ENCODE data around the gene MDH2. TPM values are rescaled to one million over a fixed set of nuclear protein-coding genes. Genes with fewer than 3 reads are reported as not detected.
A peak's percentile ranks its signal among the peaks of the same experiment; 100 is the strongest.
"Not testable (repeated sequence)": the region's sequence is repeated elsewhere in the genome, so short reads cannot be mapped to it uniquely, and the experiment has no call there.

MDH2 gene
- polyA plus RNA-seq (2013) = 96.6 TPM

GRCh38 chr7:76047811-76048667 is at the start of gene MDH2, which contains the start of gene STYXL1:
Gene MDH2 (plus strand): TSS chr7:76048106. CDS start chr7:76048161, 55 bp downstream.
Gene STYXL1 (minus strand): TSS chr7:76048000. CDS start chr7:76030523, 17,477 bp downstream.
- peak within 1 kb of the TSS; percentile 95 to 96 for H3K27ac ChIP-seq (ENCODE audit: insufficient read depth in 1 of 2, low read depth in 1 of 2, low read length in 2 of 2, poor library complexity in 1 of 2, severe bottlenecking in 2 of 2)
- no peaks in the 10 kb centered on the region for H3K9me3 ChIP-seq (ENCODE audit: control extremely low read depth in 1 of 5, control insufficient read depth in 4 of 5, insufficient read depth in 2 of 5, low read depth in 1 of 5, low read length in 4 of 5)
- peaks cover 4 to 23% (median 16%) of the 10 kb centered on the region in 4 experiments for H3K4me1 ChIP-seq (ENCODE audit: control extremely low read depth in 1 of 4, control insufficient read depth in 4 of 4, insufficient read depth in 4 of 4, low read length in 3 of 4)
- H3K4me3 ChIP-seq (ENCODE audit: control insufficient read depth in 1 of 7, extremely low read depth in 1 of 7, insufficient read depth in 4 of 7, low read depth in 2 of 7, low read length in 6 of 7) = peak within 1 kb of the TSS; percentile 79 to 99 (median 97)
- WGBS (ENCODE audit: insufficient coverage) = 0% methylated on average over 50 of the region's 58 CpGs
- CTCF ChIA-PET = interaction anchor here (0.7 to 1.4 kb wide), 7 partner anchors 9 to 268 kb away, joined by 3 to 4 read pairs (median 3); no protein-coding TSS in a partner anchor
- peak; percentile 91 to 94 (median 94) for DNase-seq
- H3K27me3 ChIP-seq (replicated peaks in 2 of 5; ENCODE audit: control insufficient read depth in 4 of 5, insufficient read depth in 5 of 5, low read length in 4 of 5) = no peaks in the 10 kb centered on the region
- POLR2A ChIA-PET = interaction anchor here (1.2 kb wide), 1 partner anchor 214 kb away, joined by 3 read pairs; no protein-coding TSS in a partner anchor
- peaks cover 4 to 18% (median 8%) of the 10 kb centered on the region in 4 experiments for H3K36me3 ChIP-seq (ENCODE audit: control insufficient read depth in 4 of 4, insufficient read depth in 4 of 4, low read length in 3 of 4)

GRCh38 chr7:76000566-76000965 is 47.3 kb upstream of the MDH2 start:
- POLR2A ChIA-PET = no interaction called here
- 100% methylated on average over 9 of the region's 11 CpGs for WGBS (ENCODE audit: insufficient coverage)

GRCh38 chr7:76002139-76002538 is 45.8 kb upstream of the MDH2 start:
- WGBS (ENCODE audit: insufficient coverage) = 79% methylated on average over 5 of the region's 6 CpGs

More at GRCh38 chr7:76000566-76000965, 47.3 kb upstream of the MDH2 start:
- CTCF ChIA-PET = interaction anchor here (1.0 kb wide), 1 partner anchor 20 kb away, joined by 6 read pairs; no protein-coding TSS in a partner anchor
- H3K27ac ChIP-seq (ENCODE audit: insufficient read depth in 1 of 2, low read depth in 1 of 2, low read length in 2 of 2, poor library complexity in 1 of 2, severe bottlenecking in 2 of 2) = no peak overlapping the region
- peaks cover 0 to 10% (median 0%) of the 10 kb centered on the region in 4 experiments for H3K4me1 ChIP-seq (ENCODE audit: control extremely low read depth in 1 of 4, control insufficient read depth in 4 of 4, insufficient read depth in 4 of 4, low read length in 3 of 4)
- H3K4me3 ChIP-seq (ENCODE audit: control insufficient read depth in 1 of 7, extremely low read depth in 1 of 7, insufficient read depth in 4 of 7, low read depth in 2 of 7, low read length in 6 of 7) = no peak overlapping the region
- H3K27me3 ChIP-seq (replicated peaks in 2 of 5; ENCODE audit: control insufficient read depth in 4 of 5, insufficient read depth in 5 of 5, low read length in 4 of 5) = peaks cover 0 to 10% (median 0%) of the 10 kb centered on the region in 5 experiments
- H3K36me3 ChIP-seq (ENCODE audit: control insufficient read depth in 4 of 4, insufficient read depth in 4 of 4, low read length in 3 of 4) = peaks cover 7 to 50% (median 30%) of the 10 kb centered on the region in 4 experiments
- DNase-seq = no peak
- no peaks in the 10 kb centered on the region for H3K9me3 ChIP-seq (ENCODE audit: control extremely low read depth in 1 of 5, control insufficient read depth in 4 of 5, insufficient read depth in 2 of 5, low read depth in 1 of 5, low read length in 4 of 5)

GRCh38 chr7:76002822-76003221 is 45.1 kb upstream of the MDH2 start:
- no peak for DNase-seq
- peaks cover 4 to 44% (median 25%) of the 10 kb centered on the region in 4 experiments for H3K36me3 ChIP-seq (ENCODE audit: control insufficient read depth in 4 of 4, insufficient read depth in 4 of 4, low read length in 3 of 4)
- 94% methylated on average over 2 of the region's 3 CpGs for WGBS (ENCODE audit: insufficient coverage)
- ChIA-PET CTCF (interaction anchor here (0.9 to 2.3 kb wide), 2 partner anchors 10 to 17 kb away, joined by 3 to 7 read pairs; no protein-coding TSS in a partner anchor), POLR2A (interaction anchor here (0.6 kb wide), 1 partner anchor 208 kb away, joined by 3 read pairs; no protein-coding TSS in a partner anchor)
- no peak overlapping the region for H3K4me3 ChIP-seq (ENCODE audit: control insufficient read depth in 1 of 7, extremely low read depth in 1 of 7, insufficient read depth in 4 of 7, low read depth in 2 of 7, low read length in 6 of 7)
- H3K27ac ChIP-seq (ENCODE audit: insufficient read depth in 1 of 2, low read depth in 1 of 2, low read length in 2 of 2, poor library complexity in 1 of 2, severe bottlenecking in 2 of 2) = no peak overlapping the region
- H3K27me3 ChIP-seq (replicated peaks in 2 of 5; ENCODE audit: control insufficient read depth in 4 of 5, insufficient read depth in 5 of 5, low read length in 4 of 5) = peaks cover 0 to 23% (median 0%) of the 10 kb centered on the region in 5 experiments
- H3K9me3 ChIP-seq (ENCODE audit: control extremely low read depth in 1 of 5, control insufficient read depth in 4 of 5, insufficient read depth in 2 of 5, low read depth in 1 of 5, low read length in 4 of 5) = no peaks in the 10 kb centered on the region
- no peaks in the 10 kb centered on the region for H3K4me1 ChIP-seq (ENCODE audit: control extremely low read depth in 1 of 4, control insufficient read depth in 4 of 4, insufficient read depth in 4 of 4, low read length in 3 of 4)

More at GRCh38 chr7:76002139-76002538, 45.8 kb upstream of the MDH2 start:
- Histone ChIP-seq H3K27ac (ENCODE audit: insufficient read depth in 1 of 2, low read depth in 1 of 2, low read length in 2 of 2, poor library complexity in 1 of 2, severe bottlenecking in 2 of 2) (no peak overlapping the region), H3K4me3 (ENCODE audit: control insufficient read depth in 1 of 7, extremely low read depth in 1 of 7, insufficient read depth in 4 of 7, low read depth in 2 of 7, low read length in 6 of 7) (no peak overlapping the region), H3K27me3 (replicated peaks in 2 of 5; ENCODE audit: control insufficient read depth in 4 of 5, insufficient read depth in 5 of 5, low read length in 4 of 5) (peaks cover 0 to 18% (median 0%) of the 10 kb centered on the region in 5 experiments), H3K36me3 (ENCODE audit: control insufficient read depth in 4 of 4, insufficient read depth in 4 of 4, low read length in 3 of 4) (peaks cover 4 to 44% (median 25%) of the 10 kb centered on the region in 4 experiments), H3K4me1 (ENCODE audit: control extremely low read depth in 1 of 4, control insufficient read depth in 4 of 4, insufficient read depth in 4 of 4, low read length in 3 of 4) (peaks cover 0 to 4% (median 0%) of the 10 kb centered on the region in 4 experiments), H3K9me3 (ENCODE audit: control extremely low read depth in 1 of 5, control insufficient read depth in 4 of 5, insufficient read depth in 2 of 5, low read depth in 1 of 5, low read length in 4 of 5) (no peaks in the 10 kb centered on the region)
- DNase-seq = no peak
- CTCF ChIA-PET = no interaction called here
- POLR2A ChIA-PET = interaction anchor here (0.6 kb wide), 1 partner anchor 9 kb away, joined by 3 read pairs; no protein-coding TSS in a partner anchor

GRCh38 chr7:76003351-76003750 is 44.6 kb upstream of the MDH2 start:
- no peak overlapping the region for H3K27ac ChIP-seq (ENCODE audit: insufficient read depth in 1 of 2, low read depth in 1 of 2, low read length in 2 of 2, poor library complexity in 1 of 2, severe bottlenecking in 2 of 2)
- DNase-seq = no peak
- H3K4me3 ChIP-seq (ENCODE audit: control insufficient read depth in 1 of 7, extremely low read depth in 1 of 7, insufficient read depth in 4 of 7, low read depth in 2 of 7, low read length in 6 of 7) = no peak overlapping the region
- H3K9me3 ChIP-seq (ENCODE audit: control extremely low read depth in 1 of 5, control insufficient read depth in 4 of 5, insufficient read depth in 2 of 5, low read depth in 1 of 5, low read length in 4 of 5) = no peaks in the 10 kb centered on the region
- CTCF ChIA-PET = interaction anchor here (0.9 to 2.3 kb wide), 2 partner anchors 10 to 17 kb away, joined by 3 to 7 read pairs; no protein-coding TSS in a partner anchor
- H3K4me1 ChIP-seq (ENCODE audit: control extremely low read depth in 1 of 4, control insufficient read depth in 4 of 4, insufficient read depth in 4 of 4, low read length in 3 of 4) = peaks cover 0 to 2% (median under 1%) of the 10 kb centered on the region in 4 experiments
- H3K36me3 ChIP-seq (ENCODE audit: control insufficient read depth in 4 of 4, insufficient read depth in 4 of 4, low read length in 3 of 4) = peaks cover 4 to 44% (median 25%) of the 10 kb centered on the region in 4 experiments
- peaks cover 0 to 23% (median 0%) of the 10 kb centered on the region in 5 experiments for H3K27me3 ChIP-seq (replicated peaks in 2 of 5; ENCODE audit: control insufficient read depth in 4 of 5, insufficient read depth in 5 of 5, low read length in 4 of 5)
- 95% methylated on average over 9 of the region's 10 CpGs for WGBS (ENCODE audit: insufficient coverage)
- POLR2A ChIA-PET = interaction anchor here (0.7 kb wide), 1 partner anchor 8 kb away, joined by 6 read pairs; no protein-coding TSS in a partner anchor

GRCh38 chr7:76005004-76005403 is 42.9 kb upstream of the MDH2 start:
- Histone ChIP-seq H3K27me3 (replicated peaks in 2 of 5; ENCODE audit: control insufficient read depth in 4 of 5, insufficient read depth in 5 of 5, low read length in 4 of 5) (peaks cover 0 to 23% (median 0%) of the 10 kb centered on the region in 5 experiments), H3K4me1 (ENCODE audit: control extremely low read depth in 1 of 4, control insufficient read depth in 4 of 4, insufficient read depth in 4 of 4, low read length in 3 of 4) (peaks cover 0 to 16% (median 11%) of the 10 kb centered on the region in 4 experiments), H3K36me3 (ENCODE audit: control insufficient read depth in 4 of 4, insufficient read depth in 4 of 4, low read length in 3 of 4) (peaks cover 4 to 43% (median 25%) of the 10 kb centered on the region in 4 experiments)
- CTCF ChIA-PET = interaction anchor here (1.2 to 2.3 kb wide), 2 partner anchors 15 kb away, joined by 7 read pairs; no protein-coding TSS in a partner anchor
- POLR2A ChIA-PET; H3K4me3 ChIP-seq (ENCODE audit: control insufficient read depth in 1 of 7, extremely low read depth in 1 of 7, insufficient read depth in 4 of 7, low read depth in 2 of 7, low read length in 6 of 7); DNase-seq; H3K9me3 ChIP-seq (ENCODE audit: control extremely low read depth in 1 of 5, control insufficient read depth in 4 of 5, insufficient read depth in 2 of 5, low read depth in 1 of 5, low read length in 4 of 5); H3K27ac ChIP-seq (ENCODE audit: insufficient read depth in 1 of 2, low read depth in 1 of 2, low read length in 2 of 2, poor library complexity in 1 of 2, severe bottlenecking in 2 of 2): not testable (repeated sequence)
- 80% methylated on average over 2 of the region's 4 CpGs for WGBS (ENCODE audit: insufficient coverage)

Data from common myeloid progenitor, CD34-positive (primary cell).